SK-MEL-5 (cell line): ENCODE data around the gene RASSF6. TPM values are rescaled to one million over a fixed set of nuclear protein-coding genes. Genes with fewer than 3 reads are reported as not detected.
A peak's percentile ranks its signal among the peaks of the same experiment; 100 is the strongest.
"Not testable (repeated sequence)": the region's sequence is repeated elsewhere in the genome, so short reads cannot be mapped to it uniquely, and the experiment has no call there.

Experiments used
- DNase-seq: peaks from one replicate; pipeline ENCODE4 v3.0.0-alpha.2; 2016; ENCODE audit warnings: low read depth, low spot score
- in situ Hi-C: cut with HindIII; loops from 2 replicates; pipeline ENCODE4 v1.10.0; 2016; ENCODE audit warnings: low sequenced_read_pairs, high pct_unique_total_duplicates, low pct_unique_long_range_greater_than_20kb
- polyA plus RNA-seq, 2 experiments: library from polyadenylated mRNA; depleted of rRNA; stranded (reverse); fragments of >200 nt; gene quantifications; 2 replicates each; pipeline ENCODE4 v1.2.3, GENCODE V29; 2015
- total RNA-seq: library from RNA; depleted of rRNA; stranded (reverse); fragments of >200 nt; shearing (Covaris generic); gene quantifications from 2 replicates; pipeline ENCODE4 v1.2.3, GENCODE V29; 2014; rRNA removed

Gene RASSF6, protein sequence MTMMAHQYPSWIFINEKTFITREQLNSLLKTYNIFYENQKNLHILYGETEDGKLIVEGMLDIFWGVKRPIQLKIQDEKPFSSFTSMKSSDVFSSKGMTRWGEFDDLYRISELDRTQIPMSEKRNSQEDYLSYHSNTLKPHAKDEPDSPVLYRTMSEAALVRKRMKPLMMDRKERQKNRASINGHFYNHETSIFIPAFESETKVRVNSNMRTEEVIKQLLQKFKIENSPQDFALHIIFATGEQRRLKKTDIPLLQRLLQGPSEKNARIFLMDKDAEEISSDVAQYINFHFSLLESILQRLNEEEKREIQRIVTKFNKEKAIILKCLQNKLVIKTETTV
- total RNA-seq: not detected in 2 replicates
- polyA plus RNA-seq (2015; cell fraction: cytosol; rRNA removed): not detected in 2 replicates
- not detected in 2 replicates for polyA plus RNA-seq (2015; cell fraction: nucleus; rRNA removed)

DNA sequence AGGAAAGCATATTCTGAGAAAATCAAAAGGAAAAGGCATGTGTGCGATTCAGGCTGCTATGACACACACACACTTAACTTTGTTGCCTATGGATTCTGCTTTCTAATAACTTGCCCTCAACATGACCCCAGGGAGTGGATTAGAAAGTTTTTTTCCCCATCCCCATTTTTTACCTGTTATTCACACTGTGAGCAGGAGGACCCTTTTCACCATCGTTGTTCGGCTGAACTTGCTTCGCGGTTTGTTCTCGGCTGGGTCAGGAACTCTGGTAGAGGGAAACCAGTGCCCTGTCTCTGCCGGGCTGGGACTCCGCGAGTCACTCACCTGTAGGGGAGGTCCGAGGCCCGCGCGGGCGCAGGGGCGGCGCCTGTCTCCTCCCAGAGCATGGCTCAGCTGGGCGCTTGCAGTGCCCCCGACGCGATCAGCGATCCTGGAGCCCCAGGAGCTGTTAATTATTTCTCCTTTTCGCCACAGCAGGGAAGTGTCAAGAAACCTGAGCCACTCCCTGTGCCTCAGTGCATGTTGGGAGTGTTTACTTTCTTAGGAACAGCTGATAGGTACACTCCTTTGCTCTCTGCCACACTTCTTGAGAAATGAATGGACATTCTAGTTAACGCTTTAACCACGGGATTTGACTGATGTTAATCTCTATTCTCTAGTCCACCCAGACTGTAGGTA, at the start of gene RASSF6:
TSS of gene RASSF6 (minus strand) at position 322 of the 678 bp plus-strand sequence. CDS start 8,641 bp downstream, outside the sequence.
- no peak for DNase-seq
- in situ Hi-C loops: no loop called here

DNA sequence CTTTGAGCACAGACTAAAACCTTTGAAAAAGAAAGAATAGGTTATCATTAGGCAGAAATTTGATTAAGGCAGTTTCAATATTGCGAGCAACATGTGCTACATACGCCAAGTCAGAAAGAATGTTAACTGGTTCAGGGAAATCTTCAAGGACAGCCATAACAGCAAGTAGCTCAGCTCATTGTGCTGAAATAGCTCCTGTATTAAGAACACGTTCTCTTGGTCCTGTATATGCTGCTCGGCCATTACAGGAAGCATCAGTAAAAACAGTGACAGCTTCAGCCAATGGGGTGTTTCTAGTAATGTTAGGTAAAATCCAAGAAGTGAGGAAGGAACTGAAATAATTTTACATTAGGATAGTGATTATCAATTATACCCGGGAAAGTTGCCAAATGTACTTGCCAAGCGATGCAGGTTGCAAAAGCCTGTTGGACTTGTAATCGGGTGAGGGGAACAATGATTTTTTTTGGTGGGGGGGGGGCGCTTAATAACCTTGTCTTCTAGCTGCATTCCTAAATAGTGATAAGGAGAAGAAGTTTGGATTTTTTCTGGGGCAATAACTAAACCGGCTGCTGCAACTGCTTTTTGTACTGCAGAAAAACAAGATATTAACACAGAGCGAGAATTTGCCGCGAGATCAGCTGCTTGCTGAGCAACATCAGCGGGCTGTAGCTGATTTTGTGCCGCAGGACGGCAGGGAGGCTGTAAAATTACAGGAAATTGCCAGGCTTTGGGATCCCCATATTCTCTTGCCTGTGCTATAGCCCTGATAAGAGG, 49.4 kb upstream of the RASSF6 start:
- DNase-seq: no peak
- in situ Hi-C loops: no loop called here

DNA sequence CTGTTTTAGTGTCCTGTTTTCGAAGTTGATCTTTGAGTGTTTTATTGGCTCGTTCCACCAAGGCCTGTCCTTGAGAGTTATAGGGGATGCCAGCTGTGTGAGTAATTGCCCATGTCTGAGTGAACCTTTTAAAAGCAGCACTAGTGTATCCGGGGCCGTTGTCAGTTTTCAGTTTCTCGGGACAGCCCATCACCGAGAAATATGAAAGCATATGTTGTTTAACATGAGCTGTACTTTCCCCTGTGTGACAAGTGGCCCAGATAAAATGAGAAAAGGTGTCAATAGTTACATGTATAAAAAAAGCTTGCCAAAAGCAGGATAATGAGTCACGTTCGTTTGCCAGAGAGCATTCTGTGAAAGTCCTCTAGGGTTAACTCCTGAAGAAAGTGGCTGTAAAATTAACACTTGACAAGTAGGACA, 48.6 kb upstream of the RASSF6 start:
- in situ Hi-C loops: no loop called here
- DNase-seq: no peak

DNA sequence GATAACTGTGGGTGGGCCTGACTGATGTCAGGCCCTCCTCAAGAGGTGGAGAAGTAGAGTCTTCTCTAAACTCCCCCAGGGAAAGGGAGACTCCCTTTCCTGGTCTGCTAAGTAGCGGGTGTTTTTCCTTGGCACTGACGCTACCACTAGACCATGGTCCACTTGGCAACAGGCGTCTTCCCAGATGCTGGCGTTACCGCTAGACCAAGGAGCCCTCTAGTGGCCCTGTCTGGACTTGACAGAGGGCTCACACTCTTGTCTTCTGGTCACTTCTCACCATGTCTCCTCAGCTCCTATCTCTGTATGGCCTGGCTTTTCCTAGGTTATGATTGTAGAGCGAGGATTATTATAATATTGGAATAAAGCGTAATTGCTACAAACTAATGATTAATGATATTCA, 45.7 kb upstream of the RASSF6 start:
- in situ Hi-C loops: not testable (repeated sequence)

DNA sequence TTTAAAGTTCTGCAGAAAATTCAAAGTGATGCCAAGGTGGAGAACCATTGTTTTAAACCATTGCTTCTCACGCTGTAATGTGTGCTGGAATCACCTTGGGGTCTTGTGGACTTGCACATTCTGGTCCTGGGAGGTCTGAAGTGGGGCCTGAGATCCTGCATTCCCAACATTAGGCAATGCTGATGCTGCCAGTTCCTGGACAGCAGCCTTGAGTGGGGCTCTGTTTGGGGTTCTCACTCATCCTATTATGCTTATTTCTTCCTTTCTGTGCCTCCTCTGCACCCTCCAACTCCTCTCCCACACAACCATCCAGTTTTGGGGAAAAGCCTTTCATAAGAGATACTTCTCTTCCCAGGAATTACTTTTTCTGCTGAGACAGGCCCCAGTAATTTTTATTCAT, 44.2 kb upstream of the RASSF6 start:
- no peak for DNase-seq
- in situ Hi-C loops: no loop called here

More for the DNA sequence above, 45.7 kb upstream of the RASSF6 start:
- DNase-seq: not testable (repeated sequence)

DNA sequence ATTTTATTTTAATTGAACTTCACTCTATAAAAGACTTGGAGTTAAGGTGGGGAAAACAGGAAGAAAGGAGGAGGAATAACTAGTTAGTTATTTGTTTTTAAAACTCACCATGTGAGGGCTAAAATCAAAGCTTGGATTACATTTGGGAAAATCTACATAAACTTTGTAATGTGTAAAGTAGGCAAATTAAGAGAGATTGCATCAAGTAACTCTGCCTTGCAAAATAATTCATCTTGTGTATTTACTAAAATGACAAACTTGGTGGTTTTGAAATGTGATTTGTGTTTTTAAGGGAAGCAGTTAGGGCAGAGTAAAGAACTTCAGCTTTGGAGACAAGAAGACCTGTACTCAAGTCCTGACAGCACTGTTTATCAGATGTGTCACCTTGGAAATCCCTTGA, 43.3 kb upstream of the RASSF6 start:
- DNase-seq: no peak
- in situ Hi-C loops: no loop called here

DNA sequence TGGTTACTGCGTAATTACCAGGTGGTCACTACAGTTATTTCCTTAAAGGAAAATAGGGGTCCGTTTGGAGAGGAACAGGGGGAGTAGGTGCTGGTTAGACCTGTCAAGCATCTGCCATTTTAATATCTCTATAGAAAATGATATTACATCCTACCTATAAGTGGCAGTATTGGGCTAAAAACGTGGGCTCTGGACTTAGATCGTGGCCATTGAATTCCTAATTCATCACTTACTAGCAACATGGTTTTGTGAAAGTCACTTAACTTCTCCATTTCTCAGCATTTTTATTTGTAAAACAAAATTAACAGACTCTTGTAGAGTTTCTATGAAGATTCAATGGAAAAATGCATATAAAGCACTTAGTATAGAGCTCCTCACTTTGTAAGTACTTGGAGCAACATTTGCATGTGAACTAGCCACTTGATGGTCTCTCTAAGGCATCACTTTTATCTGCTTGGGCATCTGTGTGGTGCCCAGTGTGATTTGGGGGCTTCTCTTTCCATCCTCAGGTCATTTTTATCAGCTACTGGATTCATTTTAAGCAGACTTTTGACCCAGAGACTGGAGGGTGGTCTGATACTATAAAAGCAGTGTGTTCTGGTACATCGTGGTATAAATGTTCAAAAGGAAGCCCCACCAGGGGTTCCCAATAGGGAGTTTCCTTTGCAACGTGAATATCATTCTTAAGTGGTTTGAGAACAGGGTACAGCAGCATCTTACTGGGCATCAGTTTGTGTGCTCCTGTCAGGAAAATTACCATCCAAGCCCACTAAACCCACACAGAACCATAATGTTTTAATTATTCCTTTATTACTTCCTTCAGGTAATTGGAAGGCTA, 42.7 kb upstream of the RASSF6 start:
- in situ Hi-C loops: no loop called here
- peak; percentile 74 for DNase-seq

DNA sequence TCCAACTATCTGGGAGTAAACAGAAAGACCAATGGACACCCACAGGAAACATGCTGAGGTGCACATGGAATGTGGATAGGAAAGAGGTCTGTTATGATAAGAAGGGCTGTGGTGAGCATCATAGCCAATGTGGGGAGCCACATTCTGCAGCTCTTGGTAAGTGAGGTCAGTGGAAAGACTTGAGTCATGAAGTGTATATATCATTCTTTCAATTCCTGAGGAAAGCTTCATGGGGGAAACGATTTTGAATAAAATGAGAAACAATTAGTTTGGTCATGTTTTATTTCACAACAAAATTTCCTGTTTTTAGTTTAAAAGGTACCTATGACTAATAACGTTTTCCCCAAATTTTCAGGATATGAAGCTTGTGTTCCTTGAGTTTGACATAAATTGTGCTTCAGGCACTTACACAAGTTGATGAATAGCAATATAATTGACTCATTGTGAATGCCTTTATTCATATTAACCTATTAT, 41.4 kb upstream of the RASSF6 start:
- peak; percentile 14 for DNase-seq

DNA sequence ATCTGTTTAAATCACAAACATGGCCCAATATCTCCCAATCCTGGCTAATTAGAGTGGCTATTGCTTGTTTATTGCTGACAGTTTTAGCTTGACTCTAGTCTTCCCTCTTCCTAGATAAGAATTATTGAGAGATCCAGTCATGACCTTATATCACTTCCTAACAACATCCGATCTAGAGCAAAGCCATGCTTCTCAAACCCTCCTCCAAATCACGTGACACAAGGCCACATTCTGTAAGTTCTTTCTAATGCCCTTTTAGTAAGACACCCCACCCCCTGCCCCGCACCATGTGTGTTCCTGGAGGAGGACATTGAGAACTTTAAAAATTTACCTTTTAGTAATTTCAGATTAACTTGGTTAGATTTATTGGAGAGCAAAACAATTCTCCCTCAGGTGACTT, 40.6 kb upstream of the RASSF6 start:
- no peak for DNase-seq
- in situ Hi-C loops: no loop called here

More for the DNA sequence above, 41.4 kb upstream of the RASSF6 start:
- in situ Hi-C loops: no loop called here

DNA sequence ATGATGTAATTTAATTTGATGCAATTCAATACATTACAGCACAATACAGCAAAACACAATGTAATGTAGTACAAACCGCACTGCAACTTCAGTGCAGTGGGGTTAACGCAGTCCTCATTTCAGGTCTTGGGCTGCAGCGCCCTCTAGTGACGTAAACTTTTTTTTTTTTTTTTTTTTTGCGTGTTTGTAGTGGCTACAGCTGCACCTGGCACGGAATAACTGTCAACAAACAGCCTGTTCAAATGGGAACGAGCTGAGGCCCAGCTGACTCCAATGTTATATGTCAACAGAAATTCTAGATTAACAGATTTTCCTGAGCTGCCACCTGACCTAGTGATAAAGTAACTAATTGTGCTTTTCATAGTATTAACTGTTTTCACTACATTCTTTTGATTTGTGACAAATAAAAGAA, 33.5 kb upstream of the RASSF6 start:
- DNase-seq: peak; percentile 64
- in situ Hi-C loops: no loop called here

DNA sequence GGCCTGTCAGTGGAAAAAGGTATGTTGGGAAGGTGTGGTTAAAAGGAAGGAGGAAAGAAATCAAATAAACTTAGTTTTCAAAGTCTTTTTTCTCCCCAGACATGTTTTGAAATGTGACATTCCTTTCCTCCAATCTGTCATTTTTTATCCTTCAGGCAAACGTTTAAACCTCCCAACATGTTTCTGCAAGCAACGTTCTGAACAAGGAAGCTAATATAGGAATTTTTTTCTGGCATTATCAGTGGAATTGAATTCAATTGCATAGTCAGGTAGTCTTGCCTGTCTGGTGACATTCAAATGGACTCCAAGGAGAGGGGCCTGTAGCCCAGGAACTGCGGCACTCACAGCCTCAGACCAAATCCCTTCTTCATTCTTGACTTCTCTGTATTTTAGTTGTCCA, 30.0 kb upstream of the RASSF6 start:
- in situ Hi-C loops: no loop called here
- DNase-seq: no peak

DNA sequence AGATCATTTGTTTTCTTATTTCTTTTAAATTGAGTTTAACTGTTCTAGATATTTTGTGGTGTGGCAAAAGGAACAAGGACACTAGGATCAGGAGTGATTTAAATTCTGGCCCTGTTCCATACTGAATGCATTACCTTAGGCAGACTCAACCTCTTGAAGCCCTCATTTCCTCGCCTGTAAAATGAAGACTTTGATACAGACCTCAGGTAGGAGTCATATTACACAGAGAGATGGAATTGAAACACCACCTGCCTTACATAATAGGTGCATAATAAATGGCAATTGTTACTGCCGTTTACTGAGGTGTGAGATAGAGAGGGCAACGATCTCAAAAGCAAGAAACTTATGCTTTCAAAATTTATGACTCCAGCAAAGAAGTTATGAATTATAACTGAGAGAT, 28.2 kb upstream of the RASSF6 start:
- in situ Hi-C loops: no loop called here
- no peak for DNase-seq

DNA sequence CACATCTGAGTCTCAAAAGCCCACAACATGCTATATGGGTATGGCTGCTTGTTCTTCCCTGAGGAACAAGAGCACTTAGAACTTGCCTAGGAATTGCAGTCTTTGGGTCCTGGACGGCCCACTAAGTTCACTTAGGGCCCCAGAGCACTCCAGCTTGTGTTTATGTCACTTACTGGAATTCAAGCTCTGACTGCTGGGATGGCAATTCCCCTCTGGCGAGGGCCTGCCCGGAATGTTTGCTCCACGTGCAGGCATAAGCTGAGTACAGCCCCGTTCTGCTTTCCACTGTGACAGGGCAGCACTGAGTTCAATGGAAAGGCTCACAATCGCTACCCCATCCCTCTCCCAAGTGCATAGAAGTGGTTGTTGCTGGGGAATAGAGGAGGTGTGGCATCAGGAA, 25.9 kb upstream of the RASSF6 start:
- in situ Hi-C loops: no loop called here
- DNase-seq: no peak

DNA sequence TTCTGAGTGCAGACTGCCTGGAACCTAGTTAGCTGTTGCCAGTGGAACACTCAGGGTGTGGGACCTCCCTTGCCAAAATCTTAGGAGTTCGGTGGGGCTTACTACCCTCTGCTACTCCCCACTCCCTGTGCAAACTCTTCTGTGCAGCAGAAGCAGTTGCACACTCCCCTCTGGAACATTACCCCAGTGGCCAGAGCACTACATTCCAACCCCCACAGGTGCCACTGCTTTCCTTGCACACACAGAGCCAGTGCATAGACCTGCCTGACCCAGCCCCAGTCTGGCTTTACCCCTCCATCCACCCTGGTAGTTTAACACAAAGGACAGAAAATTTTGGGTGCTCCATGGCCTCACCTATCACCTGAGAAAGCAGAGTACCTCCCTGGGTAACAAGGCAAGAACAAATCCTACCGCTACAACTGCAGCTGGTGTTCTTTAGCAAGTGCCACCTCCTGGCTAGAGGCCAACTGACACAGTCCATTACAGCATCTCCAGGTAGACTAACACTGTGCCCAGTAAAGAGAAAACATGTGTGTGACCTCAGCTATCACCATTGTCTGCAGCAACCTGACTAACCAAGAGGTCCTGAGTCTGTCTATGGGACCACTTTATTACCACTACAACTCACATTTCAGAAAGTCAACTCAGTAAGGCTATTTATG, 11.5 kb upstream of the RASSF6 start:
- in situ Hi-C loops: no loop called here
- DNase-seq: no peak

DNA sequence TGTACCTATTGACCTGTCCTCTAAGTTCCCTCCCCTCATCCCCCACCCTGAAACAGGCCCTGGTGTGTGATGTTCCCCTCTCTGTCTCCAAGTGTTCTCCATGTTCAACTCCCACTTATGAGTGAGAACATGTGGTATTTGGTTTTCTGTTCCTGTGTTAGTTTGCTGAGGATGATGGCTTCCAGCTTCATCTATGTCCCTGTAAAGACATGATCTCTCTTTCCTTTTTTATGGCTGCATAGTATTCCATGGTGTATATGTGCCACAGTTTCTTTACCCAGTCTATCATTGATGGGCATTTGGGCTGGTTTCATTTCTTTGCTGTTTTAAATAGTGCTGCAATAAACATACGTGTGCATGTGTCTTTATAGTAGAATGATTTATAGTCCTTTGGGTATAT, 8.6 kb upstream of the RASSF6 start:
- in situ Hi-C loops, DNase-seq: not testable (repeated sequence)

DNA sequence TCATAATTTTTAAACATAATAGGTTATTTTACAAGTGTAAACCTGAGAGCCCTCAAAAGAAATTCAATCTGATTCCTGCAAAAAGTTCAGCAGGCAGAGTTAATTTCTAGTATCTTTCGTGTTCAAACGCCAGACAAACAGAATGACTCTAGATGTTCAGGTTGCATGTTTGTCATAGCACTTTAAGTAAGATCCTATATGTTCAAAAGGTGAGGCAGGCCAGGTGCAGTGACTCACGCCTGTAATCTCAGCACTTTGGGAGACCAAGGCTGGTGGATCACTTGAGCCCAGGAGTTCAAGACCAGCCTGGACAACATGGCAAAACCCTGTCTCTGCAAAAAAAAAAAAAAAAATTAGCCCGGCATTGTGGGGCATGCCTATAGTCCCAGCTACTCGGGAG, 1.1 kb upstream of the RASSF6 start:
- no peak for DNase-seq
- in situ Hi-C loops: no loop called here

DNA sequence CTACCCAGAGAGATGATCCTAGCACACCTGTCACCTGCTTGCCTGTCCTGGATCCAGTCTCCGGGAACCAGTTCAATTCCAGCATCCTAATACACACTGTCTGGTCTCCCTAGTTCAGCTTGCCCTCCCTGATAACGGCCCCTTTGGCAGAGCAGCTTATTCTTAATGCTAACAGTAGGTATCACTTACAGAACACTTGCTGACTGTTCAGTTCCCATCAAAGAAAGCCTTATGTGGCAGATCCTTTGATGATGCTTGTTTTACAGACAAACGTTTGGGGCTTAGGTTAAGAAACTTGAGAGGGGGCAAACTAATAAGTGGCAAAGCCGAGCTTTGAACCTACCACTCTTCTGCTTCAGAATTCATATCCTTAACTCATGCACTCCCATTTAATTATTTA, 890 bp downstream of the RASSF6 start:
- no peak for DNase-seq
- in situ Hi-C loops: no loop called here
